Measurements from ENCODE around the gene RPRML.
"Not testable (repeated sequence)": the region's sequence is repeated elsewhere in the genome, so short reads cannot be mapped to it uniquely, and the experiment has no call there.

RPRML gene

GRCh38 chr17:46976626-46977270 is 2.3 kb downstream of the RPRML start:
- DNase-seq (ENCODE audit: low spot score): no peak

GRCh38 chr17:46975287-46975686 is 3.8 kb downstream of the RPRML start:
- no peak for DNase-seq (ENCODE audit: low spot score)

- no peak for DNase-seq (ENCODE audit: low spot score)
Observed at GRCh38 chr17:46974086-46974485, 5.0 kb downstream of the RPRML start.

- no peak for DNase-seq (ENCODE audit: low spot score)
Observed at GRCh38 chr17:46972346-46972745, 6.7 kb downstream of the RPRML start.

- DNase-seq (ENCODE audit: low spot score): no peak
Observed at GRCh38 chr17:46971647-46972300, 7.3 kb downstream of the RPRML start.

- DNase-seq (ENCODE audit: low spot score): no peak
Observed at GRCh38 chr17:46968896-46969295, 10.2 kb downstream of the RPRML start.

- no peak for DNase-seq (ENCODE audit: low spot score)
Observed at GRCh38 chr17:46968224-46968834, 10.7 kb downstream of the RPRML start.

GRCh38 chr17:46964315-46965265 is 14.5 kb downstream of the RPRML start:
- DNase-seq (ENCODE audit: low spot score): no peak

GRCh38 chr17:46963571-46963970 is 15.5 kb downstream of the RPRML start:
- DNase-seq (ENCODE audit: low spot score): no peak

- DNase-seq (ENCODE audit: low spot score): no peak
Observed at GRCh38 chr17:46962374-46962790, 16.7 kb downstream of the RPRML start.

- DNase-seq (ENCODE audit: low spot score): no peak
Observed at GRCh38 chr17:46960152-46960551, 18.9 kb downstream of the RPRML start.

GRCh38 chr17:46958041-46958591 is 20.9 kb downstream of the RPRML start:
- peak; percentile 67 for DNase-seq (ENCODE audit: low spot score)

- not testable (repeated sequence) for DNase-seq (ENCODE audit: low spot score)
Observed at GRCh38 chr17:46953191-46953590, 25.9 kb downstream of the RPRML start.

GRCh38 chr17:46952115-46952514 is 26.9 kb downstream of the RPRML start:
- no peak for DNase-seq (ENCODE audit: low spot score)

GRCh38 chr17:46951706-46952105 is 27.3 kb downstream of the RPRML start:
- no peak for DNase-seq (ENCODE audit: low spot score)

- DNase-seq (ENCODE audit: low spot score): no peak
Observed at GRCh38 chr17:46950997-46951621, 27.9 kb downstream of the RPRML start.

- no peak for DNase-seq (ENCODE audit: low spot score)
Observed at GRCh38 chr17:46950342-46950996, 28.6 kb downstream of the RPRML start.

GRCh38 chr17:46949291-46950174 is 29.5 kb downstream of the RPRML start:
- DNase-seq (ENCODE audit: low spot score): no peak

GRCh38 chr17:46948544-46948943 is 30.5 kb downstream of the RPRML start:
- no peak for DNase-seq (ENCODE audit: low spot score)

- DNase-seq (ENCODE audit: low spot score): no peak
Observed at GRCh38 chr17:46947216-46947615, 31.8 kb downstream of the RPRML start.
